GM19467 (cell line): Measurements from ENCODE around the gene TTBK1.

Experiments
- ATAC-seq: cut with Tn5 transposase; IDR thresholded peaks from one replicate; pipeline ENCODE4 v1.9.1; 2021; ENCODE audit warnings: mild to moderate bottlenecking, moderate library complexity; ENCODE audit not compliant: unreplicated experiment

The TTBK1 gene

GRCh38 chr6:43242908-43243663 lies at the start of gene TTBK1:
TSS of gene TTBK1 (plus strand) at chr6:43243481. CDS start at chr6:43246661, 3,180 bp downstream.
- ATAC-seq, result no peak

- no peak for ATAC-seq
These were observed 49.4 kb upstream of the TTBK1 start for GRCh38 chr6:43193929-43194328.

- no peak for ATAC-seq
These were observed 46.9 kb upstream of the TTBK1 start for GRCh38 chr6:43196337-43196736.

GRCh38 chr6:43199912-43200311 lies 43.4 kb upstream of the TTBK1 start:
- no peak for ATAC-seq

- no peak for ATAC-seq
These were observed 42.7 kb upstream of the TTBK1 start for GRCh38 chr6:43200541-43200940.

GRCh38 chr6:43202451-43202850 lies 40.8 kb upstream of the TTBK1 start:
- ATAC-seq, result no peak

- no peak for ATAC-seq
These were observed 40.1 kb upstream of the TTBK1 start for GRCh38 chr6:43203029-43203717.

GRCh38 chr6:43203718-43204095 lies 39.6 kb upstream of the TTBK1 start:
- no peak for ATAC-seq

- no peak for ATAC-seq
These were observed 38.8 kb upstream of the TTBK1 start for GRCh38 chr6:43204271-43205105.

- ATAC-seq, result no peak
These were observed 37.4 kb upstream of the TTBK1 start for GRCh38 chr6:43205849-43206248.

GRCh38 chr6:43207286-43207685 lies 36.0 kb upstream of the TTBK1 start:
- ATAC-seq, result no peak

GRCh38 chr6:43211955-43212354 lies 31.3 kb upstream of the TTBK1 start:
- ATAC-seq, result no peak

GRCh38 chr6:43213431-43213830 lies 29.9 kb upstream of the TTBK1 start:
- no peak for ATAC-seq

GRCh38 chr6:43215066-43215465 lies 28.2 kb upstream of the TTBK1 start:
- ATAC-seq, result no peak

- no peak for ATAC-seq
These were observed 27.1 kb upstream of the TTBK1 start for GRCh38 chr6:43216200-43216599.

GRCh38 chr6:43217351-43217750 lies 25.9 kb upstream of the TTBK1 start:
- ATAC-seq, result no peak

- ATAC-seq, result no peak
These were observed 24.2 kb upstream of the TTBK1 start for GRCh38 chr6:43219119-43219518.

- ATAC-seq, result no peak
These were observed 23.5 kb upstream of the TTBK1 start for GRCh38 chr6:43219814-43220213.

- no peak for ATAC-seq
These were observed 22.8 kb upstream of the TTBK1 start for GRCh38 chr6:43220439-43220951.

GRCh38 chr6:43221046-43221972 lies 22.0 kb upstream of the TTBK1 start:
- no peak for ATAC-seq
